ENCODE results near the gene IGFL4.

The IGFL4 gene

DNA sequence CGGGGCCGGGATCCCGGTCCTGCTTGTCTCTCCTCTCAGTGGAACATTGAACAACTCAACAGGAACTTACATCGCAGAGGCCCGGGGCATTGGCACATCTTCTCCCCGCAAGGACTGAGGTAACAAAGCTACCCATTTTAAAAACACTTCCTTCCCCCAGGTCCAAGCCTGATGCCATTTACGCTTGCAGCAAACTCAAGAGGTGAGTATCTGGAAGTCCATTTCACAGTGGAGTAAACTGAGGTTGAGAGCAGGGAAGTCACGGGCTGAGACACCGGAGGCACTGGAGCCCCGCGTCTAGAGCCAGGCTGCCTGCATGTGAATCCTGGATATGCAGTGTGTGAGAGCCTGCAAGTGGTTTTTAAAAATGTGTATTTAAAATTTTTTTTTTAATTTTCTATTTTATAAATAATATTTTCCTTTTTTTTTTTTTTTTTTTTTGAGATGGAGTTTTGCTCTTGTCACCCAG, 17.5 kb downstream of the IGFL4 start:
- Histone ChIP-seq H3K79me2 (ENCODE audit: insufficient read depth, low read depth) (no peaks in the 10 kb centered on the region), H3K27ac (no peak overlapping the region), H3K36me3 (ENCODE audit: insufficient read depth) (no peaks in the 10 kb centered on the region), H3K4me3 (IDR thresholded peaks at IDR 0.05; ENCODE audit: insufficient read depth, low read depth, low read length) (no peak overlapping the region), H3K9ac (no peak overlapping the region), H3K27me3 (ENCODE audit: insufficient read depth, low read depth) (no peaks in the 10 kb centered on the region), H3K4me2 (no peak overlapping the region), H3K4me1 (ENCODE audit: low read depth, poor library complexity, severe bottlenecking) (no peaks in the 10 kb centered on the region), H2AFZ (ENCODE audit: low read depth) (no peak overlapping the region), H4K20me1 (ENCODE audit: insufficient read depth) (no peaks in the 10 kb centered on the region)
- TF ChIP-seq CTCF (conservative IDR thresholded peaks at IDR 0.05; ENCODE audit: low read depth, low read length) = no peak

DNA sequence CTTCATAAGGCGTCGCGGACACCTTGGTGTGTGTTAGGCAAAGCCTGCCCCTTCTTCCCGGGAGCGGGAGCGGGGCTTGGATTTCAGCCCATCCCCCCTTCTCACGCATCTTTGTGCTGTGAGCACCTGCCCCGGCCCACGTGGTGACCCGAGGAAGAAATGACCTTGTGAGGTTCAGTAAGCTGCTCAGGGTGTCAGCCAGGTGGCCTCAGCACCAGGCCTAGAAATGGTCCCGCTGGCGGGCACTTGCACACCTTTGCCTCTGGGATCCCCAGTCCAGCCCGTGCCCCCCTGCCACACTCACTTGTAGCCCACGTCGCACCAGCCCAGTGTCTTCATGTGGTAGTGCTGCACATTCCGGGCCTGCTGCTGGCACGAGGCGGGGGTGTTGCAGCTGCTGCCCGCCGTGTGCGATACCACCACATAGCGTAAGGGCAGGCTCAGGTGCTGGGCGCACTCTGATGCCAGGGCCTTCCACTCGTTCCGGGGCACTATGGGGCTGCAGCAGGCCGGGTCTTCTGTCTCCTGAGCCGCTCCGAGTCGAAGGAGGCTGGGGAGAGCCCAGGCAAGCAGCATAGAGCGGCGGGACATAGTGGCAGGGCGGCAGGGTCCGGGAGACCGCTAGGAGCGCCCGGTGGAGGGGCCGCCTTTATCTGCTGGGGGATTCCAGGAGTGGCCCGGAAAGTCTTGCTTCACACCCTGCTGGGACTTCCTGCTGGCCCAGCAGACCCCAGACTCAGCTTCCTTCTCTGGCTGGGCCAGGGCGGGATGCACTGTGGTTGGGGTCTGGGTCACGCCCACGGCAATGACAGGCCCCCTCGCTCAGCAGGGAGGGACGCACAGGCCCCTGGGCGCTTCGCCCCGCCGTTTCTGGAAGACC, 18.1 kb downstream of the IGFL4 start, which contains the start of gene PGLYRP1:
Gene PGLYRP1 (minus strand): TSS at position 623 of the 880 bp plus-strand sequence. CDS start 32 bp downstream, at position 591.
- H3K4me3 ChIP-seq (IDR thresholded peaks at IDR 0.05; ENCODE audit: insufficient read depth, low read depth, low read length) = no peak within 1 kb of the TSS
- no peaks in the 10 kb centered on the region for H4K20me1 ChIP-seq (ENCODE audit: insufficient read depth)
- H3K4me1 ChIP-seq (ENCODE audit: low read depth, poor library complexity, severe bottlenecking) = no peaks in the 10 kb centered on the region
- H2AFZ ChIP-seq (ENCODE audit: low read depth) = no peak within 1 kb of the TSS
- H3K27ac ChIP-seq = no peak within 1 kb of the TSS
- H3K4me2 ChIP-seq = no peak within 1 kb of the TSS
- no peaks in the 10 kb centered on the region for H3K27me3 ChIP-seq (ENCODE audit: insufficient read depth, low read depth)
- no peaks in the 10 kb centered on the region for H3K79me2 ChIP-seq (ENCODE audit: insufficient read depth, low read depth)
- no peak within 1 kb of the TSS for H3K9ac ChIP-seq
- H3K36me3 ChIP-seq (ENCODE audit: insufficient read depth) = no peaks in the 10 kb centered on the region
- TF ChIP-seq CTCF (conservative IDR thresholded peaks at IDR 0.05; ENCODE audit: low read depth, low read length) = no peak

- Histone ChIP-seq H3K4me1 (ENCODE audit: low read depth, poor library complexity, severe bottlenecking) (peaks cover 2% of the 10 kb centered on the region), H2AFZ (ENCODE audit: low read depth) (no peak overlapping the region), H4K20me1 (ENCODE audit: insufficient read depth) (no peaks in the 10 kb centered on the region), H3K27ac (no peak overlapping the region), H3K79me2 (ENCODE audit: insufficient read depth, low read depth) (no peaks in the 10 kb centered on the region), H3K4me3 (IDR thresholded peaks at IDR 0.05; ENCODE audit: insufficient read depth, low read depth, low read length) (no peak overlapping the region), H3K9ac (no peak overlapping the region), H3K27me3 (ENCODE audit: insufficient read depth, low read depth) (no peaks in the 10 kb centered on the region), H3K36me3 (ENCODE audit: insufficient read depth) (no peaks in the 10 kb centered on the region), H3K4me2 (no peak overlapping the region)
- no peak for TF ChIP-seq CTCF (conservative IDR thresholded peaks at IDR 0.05; ENCODE audit: low read depth, low read length)
Measured at GRCh38 chr19:46022061-46022430, 18.8 kb downstream of the IGFL4 start.

- H3K4me2 ChIP-seq = no peak overlapping the region
- H3K4me1 ChIP-seq (ENCODE audit: low read depth, poor library complexity, severe bottlenecking) = peaks cover 4% of the 10 kb centered on the region
- H3K27ac ChIP-seq = no peak overlapping the region
- H3K36me3 ChIP-seq (ENCODE audit: insufficient read depth) = no peaks in the 10 kb centered on the region
- H3K4me3 ChIP-seq (IDR thresholded peaks at IDR 0.05; ENCODE audit: insufficient read depth, low read depth, low read length) = no peak overlapping the region
- H4K20me1 ChIP-seq (ENCODE audit: insufficient read depth) = no peaks in the 10 kb centered on the region
- no peaks in the 10 kb centered on the region for H3K79me2 ChIP-seq (ENCODE audit: insufficient read depth, low read depth)
- H3K27me3 ChIP-seq (ENCODE audit: insufficient read depth, low read depth) = no peaks in the 10 kb centered on the region
- no peak overlapping the region for H2AFZ ChIP-seq (ENCODE audit: low read depth)
- no peak for TF ChIP-seq CTCF (conservative IDR thresholded peaks at IDR 0.05; ENCODE audit: low read depth, low read length)
- H3K9ac ChIP-seq = no peak overlapping the region
Measured at GRCh38 chr19:46021531-46022041, 19.2 kb downstream of the IGFL4 start.
